ENCODE results near the gene NCKAP5.

DNA sequence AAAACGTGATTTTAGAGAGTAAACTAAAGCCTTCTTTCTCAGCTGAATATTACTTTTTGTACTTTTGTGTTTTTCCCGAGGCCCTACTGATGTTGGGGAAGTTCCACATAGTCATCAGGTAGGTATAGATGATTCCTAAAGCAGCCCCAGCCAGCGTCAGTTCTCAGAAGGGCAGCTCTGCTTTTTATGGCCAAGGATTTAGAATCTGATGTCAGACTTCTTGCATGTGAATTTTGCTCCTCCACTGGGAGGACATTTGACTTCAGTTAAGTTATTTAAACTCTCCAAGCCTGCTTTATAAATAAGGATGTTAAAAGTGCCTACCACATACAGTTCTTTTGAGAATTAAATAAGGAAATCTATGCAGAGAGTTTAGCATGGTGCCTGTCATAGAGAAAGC lies 130.8 kb downstream of the NCKAP5 start:
- TF ChIP-seq REST (IDR thresholded peaks at IDR 0.05; ENCODE audit: low read depth): no peak
- TF ChIP-seq EGR1 (IDR thresholded peaks at IDR 0.05): no peak
- no peak for TF ChIP-seq RAD21 (IDR thresholded peaks at IDR 0.05; ENCODE audit: low read depth)
- TF ChIP-seq TCF12 (IDR thresholded peaks at IDR 0.05; ENCODE audit: low read depth): no peak
